SK-N-SH treated with all-trans-retinoic acid at 6 μM for 48 hours (cell line): ENCODE results near the gene SCARF2.

Experiments
- ATAC-seq: fragments of 200-7000 bp; cut with Tn5 transposase; 3 replicates; pipeline ENCODE4 v1.9.1; 2020; ENCODE audit warnings: mild to moderate bottlenecking, moderate library complexity
- ARNTL ChIP-seq: fragments of 450-650 bp; formaldehyde crosslinking; IDR thresholded peaks from 2 replicates; pipeline ENCODE4 v1.5.0; 2020; ENCODE audit warnings: low read depth, mild to moderate bottlenecking, moderate library complexity, borderline replicate concordance
- BACH2 ChIP-seq: fragments of 250-450 bp; sonication (Bioruptor Pico); IDR thresholded peaks from 2 replicates; pipeline ENCODE4 v1.9.0; 2021; ENCODE audit warnings: mild to moderate bottlenecking, borderline replicate concordance
- CSDC2 ChIP-seq: fragments of 250-450 bp; sonication (Bioruptor Pico); IDR thresholded peaks from 2 replicates; pipeline ENCODE4 v1.5.0; 2020; ENCODE audit warnings: mild to moderate bottlenecking, moderate library complexity
- ESRRG ChIP-seq: fragments of 250-450 bp; sonication (Bioruptor Pico); IDR thresholded peaks from 2 replicates; pipeline ENCODE4 v1.6.1; 2021; ENCODE audit warnings: mild to moderate bottlenecking
- GLIS3 ChIP-seq: fragments of 250-450 bp; sonication (Bioruptor Pico); IDR thresholded peaks from 2 replicates; pipeline ENCODE4 v1.5.0; 2020; ENCODE audit warnings: mild to moderate bottlenecking, moderate library complexity
- ISL1 ChIP-seq: fragments of 250-450 bp; sonication (Bioruptor Pico); IDR thresholded peaks from 2 replicates; pipeline ENCODE4 v2.1.2; 2022; ENCODE audit warnings: mild to moderate bottlenecking, moderate library complexity
- OSR1 ChIP-seq: fragments of 250-450 bp; sonication (Bioruptor Pico); IDR thresholded peaks from 2 replicates; pipeline ENCODE4 v1.8.0; 2022; ENCODE audit warnings: moderate library complexity, mild to moderate bottlenecking, inconsistent platforms
- PPARA ChIP-seq: fragments of 250-450 bp; sonication (Bioruptor Pico); IDR thresholded peaks from 2 replicates; pipeline ENCODE4 v1.5.0; 2020; ENCODE audit warnings: mild to moderate bottlenecking, borderline replicate concordance
- RARB ChIP-seq: fragments of 250-450 bp; sonication (Bioruptor Pico); IDR thresholded peaks from 2 replicates; pipeline ENCODE4 v1.8.0; 2021; ENCODE audit warnings: mild to moderate bottlenecking, moderate library complexity
- SNAI2 ChIP-seq: fragments of 250-450 bp; sonication (Bioruptor Pico); IDR thresholded peaks from 2 replicates; pipeline ENCODE4 v1.5.0; 2020; ENCODE audit warnings: mild to moderate bottlenecking, moderate library complexity
- TCF4 ChIP-seq: fragments of 250-450 bp; sonication (Bioruptor Pico); IDR thresholded peaks from 2 replicates; pipeline ENCODE4 v1.8.0; 2021; ENCODE audit warnings: mild to moderate bottlenecking, moderate library complexity, borderline replicate concordance
- TOX ChIP-seq: fragments of 250-450 bp; sonication (Bioruptor Pico); IDR thresholded peaks from 2 replicates; pipeline ENCODE4 v1.8.0; 2021; ENCODE audit warnings: mild to moderate bottlenecking, moderate library complexity, borderline replicate concordance
- ZC3H10 ChIP-seq: fragments of 250-450 bp; sonication (Bioruptor Pico); IDR thresholded peaks from 2 replicates; pipeline ENCODE4 v1.5.1; 2021; ENCODE audit warnings: mild to moderate bottlenecking, moderate library complexity
- ZFP3 ChIP-seq: fragments of 250-450 bp; sonication (Bioruptor Pico); IDR thresholded peaks from 2 replicates; pipeline ENCODE4 v1.5.0; 2020; ENCODE audit warnings: mild to moderate bottlenecking, moderate library complexity
- ZFP30 ChIP-seq: fragments of 450-650 bp; formaldehyde crosslinking; IDR thresholded peaks from 2 replicates; pipeline ENCODE4 v1.5.0; 2022; ENCODE audit warnings: mild to moderate bottlenecking, moderate library complexity
- ZNF565 ChIP-seq: fragments of 450-650 bp; formaldehyde crosslinking; conservative IDR thresholded peaks from 2 replicates; pipeline ENCODE4 v1.5.0; 2020; ENCODE audit warnings: low read depth, mild to moderate bottlenecking, moderate library complexity
- ZNF70 ChIP-seq: fragments of 450-650 bp; formaldehyde crosslinking; IDR thresholded peaks from 2 replicates; pipeline ENCODE4 v1.5.0; 2020; ENCODE audit warnings: mild to moderate bottlenecking, moderate library complexity
- ZNF8 ChIP-seq: fragments of 450-650 bp; formaldehyde crosslinking; IDR thresholded peaks from 2 replicates; pipeline ENCODE4 v1.5.0; 2020; ENCODE audit warnings: mild to moderate bottlenecking, moderate library complexity
- TF ChIP-seq, protein P1 (sequence below): fragments of 250-450 bp; sonication (Bioruptor Pico); IDR thresholded peaks from 2 replicates; pipeline ENCODE4 v1.8.0; 2020; ENCODE audit warnings: mild to moderate bottlenecking, moderate library complexity, borderline replicate concordance
- TF ChIP-seq, protein P2 (sequence below): fragments of 250-450 bp; sonication (Bioruptor Pico); IDR thresholded peaks from 2 replicates; pipeline ENCODE4 v1.5.1; 2021; ENCODE audit warnings: mild to moderate bottlenecking, moderate library complexity
- TF ChIP-seq, protein P3 (sequence below): fragments of 250-450 bp; sonication (Bioruptor Pico); IDR thresholded peaks from 2 replicates; pipeline ENCODE4 v1.5.1; 2020; ENCODE audit warnings: low read depth, mild to moderate bottlenecking, moderate library complexity
- TF ChIP-seq, protein P4 (sequence below): fragments of 250-450 bp; sonication (Bioruptor Pico); IDR thresholded peaks from 2 replicates; pipeline ENCODE4 v1.5.0; 2020; ENCODE audit warnings: mild to moderate bottlenecking, moderate library complexity
- TF ChIP-seq, protein P5 (sequence below): fragments of 250-450 bp; sonication (Bioruptor Pico); IDR thresholded peaks from 2 replicates; pipeline ENCODE4 v1.8.0; 2021; ENCODE audit warnings: low read depth, mild to moderate bottlenecking, moderate library complexity, borderline replicate concordance

The SCARF2 gene

DNA sequence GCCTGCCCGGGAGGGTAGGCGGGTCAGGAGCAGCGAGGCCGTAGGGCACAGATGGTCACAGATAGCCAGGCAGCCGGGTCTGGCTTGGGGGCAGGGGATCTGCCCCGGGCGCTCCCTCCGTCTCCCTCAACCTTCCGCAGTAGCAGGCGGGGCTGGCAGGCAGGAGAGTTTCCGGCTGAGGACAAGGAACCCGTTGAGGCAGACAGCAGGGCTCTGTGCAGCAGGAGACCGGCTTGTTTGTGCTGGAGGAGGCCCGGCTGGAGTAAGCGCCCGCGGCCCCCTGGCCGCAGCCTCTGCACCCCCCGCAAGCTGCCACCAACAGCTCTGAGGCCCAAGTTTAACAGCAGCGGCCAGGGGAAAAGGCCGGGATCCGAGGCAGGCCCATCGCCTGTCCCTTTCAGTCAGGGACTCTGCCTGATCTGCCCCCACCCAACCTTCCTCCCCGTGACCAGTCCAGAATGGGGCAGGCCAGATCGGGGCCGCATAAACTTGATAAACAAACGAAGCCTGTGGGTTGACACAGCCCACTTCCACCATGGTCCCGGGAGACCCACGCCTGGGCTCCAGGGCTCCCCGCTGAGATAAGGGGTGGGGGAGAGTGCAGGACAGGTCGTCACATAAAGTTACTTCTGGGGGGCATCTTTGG lies 13.6 kb downstream of the SCARF2 start (continued):
- TF ChIP-seq ZNF565 (no peak), ZNF8 (CRISPR knock-in tag) (no peak), TOX (no peak), TCF4 (CRISPR knock-in tag) (no peak), CSDC2 (CRISPR knock-in tag) (no peak), ZNF70 (no peak), GLIS3 (CRISPR knock-in tag) (no peak), ARNTL (no peak)

DNA sequence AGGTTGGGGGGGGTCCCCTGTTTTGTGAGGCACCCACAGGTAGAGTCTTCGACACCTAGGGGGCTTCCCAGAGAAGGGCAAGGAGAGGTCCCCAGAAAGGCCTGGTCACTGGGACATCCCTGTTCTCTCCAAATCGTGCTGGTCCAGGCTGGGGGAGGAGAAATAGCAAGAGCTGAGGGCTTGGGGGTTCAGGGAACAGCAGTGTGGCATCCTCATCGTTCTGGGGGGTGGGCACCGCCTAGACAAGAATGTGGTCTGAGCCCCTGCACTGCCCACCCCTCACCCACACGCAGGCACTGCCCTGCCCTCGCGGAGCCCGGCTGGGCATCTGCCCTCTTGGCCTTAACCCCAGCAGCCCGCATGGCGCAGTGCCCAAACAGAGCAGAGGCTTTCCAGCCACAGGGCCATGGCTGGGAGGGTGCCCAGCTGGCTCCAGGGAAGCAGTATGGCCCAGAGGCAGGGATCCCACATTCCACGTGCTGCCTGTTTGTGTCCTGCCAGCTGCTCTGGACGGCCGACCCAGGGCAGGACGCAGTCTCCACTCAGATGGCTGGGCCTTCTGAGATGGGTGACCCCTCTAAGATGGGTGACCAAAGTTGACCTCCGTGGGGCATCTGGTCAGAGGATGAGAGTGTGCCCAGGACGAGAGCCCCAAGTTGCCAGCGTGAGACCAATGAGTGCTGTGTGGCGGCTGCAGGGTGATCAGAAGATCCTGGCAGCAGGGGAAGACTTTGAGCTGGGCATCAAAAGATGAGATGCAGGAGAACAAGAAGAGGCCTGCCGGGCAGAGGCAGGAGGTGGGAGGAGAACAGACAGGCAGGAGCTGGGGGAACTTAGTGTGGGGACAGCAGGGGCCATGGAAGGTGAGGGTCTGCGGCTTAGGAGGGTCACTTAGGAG lies 14.4 kb downstream of the SCARF2 start:
- TF ChIP-seq ZFP30 (CRISPR knock-in tag) (no peak), ESRRG (CRISPR knock-in tag) (no peak), CSDC2 (CRISPR knock-in tag) (no peak), GLIS3 (CRISPR knock-in tag) (no peak), ZC3H10 (CRISPR knock-in tag) (no peak), ZNF8 (CRISPR knock-in tag) (peak; percentile 9; the same call in 1 of the 2 replicates), SNAI2 (CRISPR knock-in tag) (peak; percentile 22; the same call in 1 of the 2 replicates), RARB (CRISPR knock-in tag) (no peak), TOX (no peak), OSR1 (CRISPR knock-in tag) (no peak), ZFP3 (0 out of 2 replicates have a peak, but pooled peaks have one; percentile 12), ARNTL (no peak), TCF4 (CRISPR knock-in tag) (peak; percentile 14; the same call in 1 of the 2 replicates), PPARA (CRISPR knock-in tag) (peak; percentile 16; the same call in 1 of the 2 replicates), ZNF70 (no peak), ZNF565 (no peak), BACH2 (CRISPR knock-in tag) (no peak), ISL1 (CRISPR knock-in tag) (no peak)
- TF ChIP-seq, protein P1, sequence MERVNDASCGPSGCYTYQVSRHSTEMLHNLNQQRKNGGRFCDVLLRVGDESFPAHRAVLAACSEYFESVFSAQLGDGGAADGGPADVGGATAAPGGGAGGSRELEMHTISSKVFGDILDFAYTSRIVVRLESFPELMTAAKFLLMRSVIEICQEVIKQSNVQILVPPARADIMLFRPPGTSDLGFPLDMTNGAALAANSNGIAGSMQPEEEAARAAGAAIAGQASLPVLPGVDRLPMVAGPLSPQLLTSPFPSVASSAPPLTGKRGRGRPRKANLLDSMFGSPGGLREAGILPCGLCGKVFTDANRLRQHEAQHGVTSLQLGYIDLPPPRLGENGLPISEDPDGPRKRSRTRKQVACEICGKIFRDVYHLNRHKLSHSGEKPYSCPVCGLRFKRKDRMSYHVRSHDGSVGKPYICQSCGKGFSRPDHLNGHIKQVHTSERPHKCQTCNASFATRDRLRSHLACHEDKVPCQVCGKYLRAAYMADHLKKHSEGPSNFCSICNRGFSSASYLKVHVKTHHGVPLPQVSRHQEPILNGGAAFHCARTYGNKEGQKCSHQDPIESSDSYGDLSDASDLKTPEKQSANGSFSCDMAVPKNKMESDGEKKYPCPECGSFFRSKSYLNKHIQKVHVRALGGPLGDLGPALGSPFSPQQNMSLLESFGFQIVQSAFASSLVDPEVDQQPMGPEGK (CRISPR knock-in tag) = no peak
- TF ChIP-seq, protein P2, sequence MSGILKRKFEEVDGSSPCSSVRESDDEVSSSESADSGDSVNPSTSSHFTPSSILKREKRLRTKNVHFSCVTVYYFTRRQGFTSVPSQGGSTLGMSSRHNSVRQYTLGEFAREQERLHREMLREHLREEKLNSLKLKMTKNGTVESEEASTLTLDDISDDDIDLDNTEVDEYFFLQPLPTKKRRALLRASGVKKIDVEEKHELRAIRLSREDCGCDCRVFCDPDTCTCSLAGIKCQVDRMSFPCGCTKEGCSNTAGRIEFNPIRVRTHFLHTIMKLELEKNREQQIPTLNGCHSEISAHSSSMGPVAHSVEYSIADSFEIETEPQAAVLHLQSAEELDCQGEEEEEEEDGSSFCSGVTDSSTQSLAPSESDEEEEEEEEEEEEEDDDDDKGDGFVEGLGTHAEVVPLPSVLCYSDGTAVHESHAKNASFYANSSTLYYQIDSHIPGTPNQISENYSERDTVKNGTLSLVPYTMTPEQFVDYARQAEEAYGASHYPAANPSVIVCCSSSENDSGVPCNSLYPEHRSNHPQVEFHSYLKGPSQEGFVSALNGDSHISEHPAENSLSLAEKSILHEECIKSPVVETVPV (CRISPR knock-in tag) = no peak
- TF ChIP-seq, protein P3, sequence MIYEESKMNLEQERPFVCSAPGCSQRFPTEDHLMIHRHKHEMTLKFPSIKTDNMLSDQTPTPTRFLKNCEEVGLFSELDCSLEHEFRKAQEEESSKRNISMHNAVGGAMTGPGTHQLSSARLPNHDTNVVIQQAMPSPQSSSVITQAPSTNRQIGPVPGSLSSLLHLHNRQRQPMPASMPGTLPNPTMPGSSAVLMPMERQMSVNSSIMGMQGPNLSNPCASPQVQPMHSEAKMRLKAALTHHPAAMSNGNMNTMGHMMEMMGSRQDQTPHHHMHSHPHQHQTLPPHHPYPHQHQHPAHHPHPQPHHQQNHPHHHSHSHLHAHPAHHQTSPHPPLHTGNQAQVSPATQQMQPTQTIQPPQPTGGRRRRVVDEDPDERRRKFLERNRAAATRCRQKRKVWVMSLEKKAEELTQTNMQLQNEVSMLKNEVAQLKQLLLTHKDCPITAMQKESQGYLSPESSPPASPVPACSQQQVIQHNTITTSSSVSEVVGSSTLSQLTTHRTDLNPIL (CRISPR knock-in tag) = no peak
- TF ChIP-seq, protein P4, sequence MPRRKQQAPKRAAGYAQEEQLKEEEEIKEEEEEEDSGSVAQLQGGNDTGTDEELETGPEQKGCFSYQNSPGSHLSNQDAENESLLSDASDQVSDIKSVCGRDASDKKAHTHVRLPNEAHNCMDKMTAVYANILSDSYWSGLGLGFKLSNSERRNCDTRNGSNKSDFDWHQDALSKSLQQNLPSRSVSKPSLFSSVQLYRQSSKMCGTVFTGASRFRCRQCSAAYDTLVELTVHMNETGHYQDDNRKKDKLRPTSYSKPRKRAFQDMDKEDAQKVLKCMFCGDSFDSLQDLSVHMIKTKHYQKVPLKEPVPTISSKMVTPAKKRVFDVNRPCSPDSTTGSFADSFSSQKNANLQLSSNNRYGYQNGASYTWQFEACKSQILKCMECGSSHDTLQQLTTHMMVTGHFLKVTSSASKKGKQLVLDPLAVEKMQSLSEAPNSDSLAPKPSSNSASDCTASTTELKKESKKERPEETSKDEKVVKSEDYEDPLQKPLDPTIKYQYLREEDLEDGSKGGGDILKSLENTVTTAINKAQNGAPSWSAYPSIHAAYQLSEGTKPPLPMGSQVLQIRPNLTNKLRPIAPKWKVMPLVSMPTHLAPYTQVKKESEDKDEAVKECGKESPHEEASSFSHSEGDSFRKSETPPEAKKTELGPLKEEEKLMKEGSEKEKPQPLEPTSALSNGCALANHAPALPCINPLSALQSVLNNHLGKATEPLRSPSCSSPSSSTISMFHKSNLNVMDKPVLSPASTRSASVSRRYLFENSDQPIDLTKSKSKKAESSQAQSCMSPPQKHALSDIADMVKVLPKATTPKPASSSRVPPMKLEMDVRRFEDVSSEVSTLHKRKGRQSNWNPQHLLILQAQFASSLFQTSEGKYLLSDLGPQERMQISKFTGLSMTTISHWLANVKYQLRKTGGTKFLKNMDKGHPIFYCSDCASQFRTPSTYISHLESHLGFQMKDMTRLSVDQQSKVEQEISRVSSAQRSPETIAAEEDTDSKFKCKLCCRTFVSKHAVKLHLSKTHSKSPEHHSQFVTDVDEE (CRISPR knock-in tag) = no peak
- TF ChIP-seq, protein P5, sequence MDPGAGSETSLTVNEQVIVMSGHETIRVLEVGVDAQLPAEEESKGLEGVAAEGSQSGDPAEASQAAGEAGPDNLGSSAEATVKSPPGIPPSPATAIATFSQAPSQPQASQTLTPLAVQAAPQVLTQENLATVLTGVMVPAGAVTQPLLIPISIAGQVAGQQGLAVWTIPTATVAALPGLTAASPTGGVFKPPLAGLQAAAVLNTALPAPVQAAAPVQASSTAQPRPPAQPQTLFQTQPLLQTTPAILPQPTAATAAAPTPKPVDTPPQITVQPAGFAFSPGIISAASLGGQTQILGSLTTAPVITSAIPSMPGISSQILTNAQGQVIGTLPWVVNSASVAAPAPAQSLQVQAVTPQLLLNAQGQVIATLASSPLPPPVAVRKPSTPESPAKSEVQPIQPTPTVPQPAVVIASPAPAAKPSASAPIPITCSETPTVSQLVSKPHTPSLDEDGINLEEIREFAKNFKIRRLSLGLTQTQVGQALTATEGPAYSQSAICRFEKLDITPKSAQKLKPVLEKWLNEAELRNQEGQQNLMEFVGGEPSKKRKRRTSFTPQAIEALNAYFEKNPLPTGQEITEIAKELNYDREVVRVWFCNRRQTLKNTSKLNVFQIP (CRISPR knock-in tag) = no peak
- ATAC-seq = peak; percentile 68
